HS-27A (cell line): ENCODE results near the gene CLEC17A.

Experiments used
- DNase-seq: peaks from one replicate; pipeline ENCODE4 v3.0.0-alpha.2; 2012; ENCODE audit warnings: low read depth, missing footprints

CLEC17A gene

GRCh38 chr19:14650161-14650560 is 67.3 kb downstream of the CLEC17A start:
- no peak for DNase-seq

GRCh38 chr19:14654786-14655560 is 72.1 kb downstream of the CLEC17A start:
- no peak for DNase-seq

- DNase-seq, result no peak
Observed at GRCh38 chr19:14655726-14656125, 72.8 kb downstream of the CLEC17A start.

DNA sequence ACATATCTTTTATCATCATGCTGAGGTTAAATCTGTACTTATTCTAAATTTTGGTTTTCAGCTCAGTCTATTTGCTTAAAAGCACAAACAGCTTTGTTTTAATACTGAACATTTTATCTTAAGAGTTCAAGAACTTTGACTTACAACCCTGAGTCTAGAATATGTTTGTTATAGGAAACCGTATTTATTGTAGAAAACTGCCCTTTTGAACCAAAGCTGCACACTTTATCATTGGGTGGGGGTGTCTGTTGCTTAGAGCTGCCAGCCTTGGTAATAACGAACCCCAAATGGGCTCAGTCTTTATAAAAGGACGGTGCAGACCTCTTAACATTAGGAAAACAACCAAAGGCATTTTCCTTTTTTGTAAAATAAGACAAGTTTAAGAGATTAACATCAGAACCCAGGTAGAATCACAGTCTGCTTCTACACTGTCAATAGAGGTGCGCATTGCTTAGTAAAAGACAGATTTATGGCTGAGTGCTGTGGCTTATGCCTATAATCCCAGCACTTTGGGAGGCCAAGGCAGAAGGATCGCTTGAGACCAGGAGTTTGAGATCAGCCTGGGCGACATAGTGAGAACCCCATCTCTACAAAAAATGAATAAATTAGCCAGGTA is 77.1 kb downstream of the CLEC17A start:
- no peak for DNase-seq

DNA sequence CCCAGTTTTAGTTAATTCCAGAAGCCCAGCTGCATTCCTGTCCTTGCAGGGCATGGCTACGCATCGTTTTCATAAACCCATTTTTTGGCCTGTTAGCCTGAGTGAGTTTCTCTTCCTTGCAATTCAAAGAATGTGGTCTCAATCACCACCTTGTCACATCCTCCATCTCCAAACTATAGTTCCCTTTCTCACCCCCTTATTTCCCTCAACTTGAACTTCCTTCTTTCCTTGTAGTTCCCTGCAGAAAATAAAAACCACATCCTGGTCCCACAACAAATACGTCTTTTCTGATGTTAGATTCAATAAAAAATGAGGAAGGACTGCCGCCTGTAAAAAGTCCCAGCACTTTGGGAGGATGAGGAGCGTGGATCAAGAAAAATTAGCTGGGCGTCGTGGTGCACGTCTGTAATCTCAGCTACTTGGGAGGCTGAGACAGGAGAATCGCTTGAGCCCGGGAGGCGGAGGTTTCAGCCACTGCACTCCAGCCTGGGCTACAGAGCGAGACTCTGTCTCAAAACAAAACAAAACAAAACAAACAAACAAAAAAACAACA is 78.6 kb downstream of the CLEC17A start:
- no peak for DNase-seq
